ENCODE results near the gene IZUMO3. TPM values are rescaled to one million over a fixed set of nuclear protein-coding genes. Genes with fewer than 3 reads are reported as not detected.

IZUMO3 gene
- total and polyA plus RNA-seq, 2 of the 8 experiments (the other 6 are each of a cell fraction or from before 2014, with no cell fraction given) = not detected

DNA sequence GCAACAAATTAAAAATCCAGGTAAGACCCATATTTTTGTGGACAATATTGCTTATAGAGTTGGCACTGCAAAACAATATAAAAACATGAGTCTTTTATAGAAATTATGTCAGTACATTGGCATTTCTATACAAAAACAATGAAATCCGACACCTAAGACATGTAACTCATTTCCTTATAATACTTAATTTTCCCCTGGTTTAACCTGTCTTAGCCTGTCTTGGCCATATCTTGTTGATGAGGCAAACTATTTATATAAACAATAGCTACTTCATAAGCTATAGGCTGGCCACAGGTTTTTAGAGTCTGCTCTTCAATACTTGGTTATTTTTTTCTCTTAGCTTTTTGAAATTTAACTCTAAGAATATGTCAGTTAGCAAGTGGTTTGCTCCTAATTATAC, 44.7 kb upstream of the IZUMO3 start:
- Histone ChIP-seq H4K8ac (ENCODE audit: extremely low read depth, insufficient read depth, low read length) (no peak overlapping the region), H3K9ac (replicated peaks in 1 of 4; ENCODE audit: extremely low read depth in 1 of 4, low read depth in 3 of 4, low read length in 3 of 4) (no peak overlapping the region), H4K20me1 (replicated peaks in 1 of 2; ENCODE audit: control insufficient read depth in 1 of 2, insufficient read depth in 2 of 2, low read length in 2 of 2) (no peaks in the 10 kb centered on the region), H2BK5ac (ENCODE audit: low read depth, low read length) (no peak overlapping the region), H2AK5ac (ENCODE audit: low read depth, low read length) (no peak overlapping the region), H3K4ac (replicated peaks; ENCODE audit: insufficient read length, low read depth, low read length) (no peak overlapping the region), H3K4me3 (ENCODE audit: extremely low read depth in 1 of 4, insufficient read depth in 2 of 4, low read depth in 3 of 4, low read length in 4 of 4) (no peak overlapping the region), H3K79me2 (ENCODE audit: control insufficient read depth in 1 of 2, insufficient read depth in 2 of 2, low read length in 2 of 2) (no peaks in the 10 kb centered on the region), H3K23ac (ENCODE audit: insufficient read length) (no peak overlapping the region), H3K9me3 (ENCODE audit: insufficient read depth in 2 of 2, low read depth in 1 of 2, low read length in 1 of 2) (0 out of 4 replicates have a peak, but pooled peaks cover 0 to 3% of the 10 kb centered on the region in 2 experiments), H3K27ac (ENCODE audit: low read depth, low read length) (no peak overlapping the region), H3K56ac (replicated peaks; ENCODE audit: insufficient read length, low read depth, low read length) (no peak overlapping the region), H2BK120ac (replicated peaks; ENCODE audit: low read depth, low read length) (no peak overlapping the region), H3K36me3 (ENCODE audit: control insufficient read depth in 2 of 4, insufficient read depth in 4 of 4, low read length in 3 of 4) (no peaks in the 10 kb centered on the region), H3K14ac (ENCODE audit: insufficient read length) (no peak overlapping the region), H3K23me2 (ENCODE audit: low read depth, low read length) (no peaks in the 10 kb centered on the region), H4K5ac (ENCODE audit: insufficient read length, low read depth, low read length) (no peak overlapping the region), H3K79me1 (ENCODE audit: low read depth, low read length) (no peaks in the 10 kb centered on the region), H2BK12ac (ENCODE audit: low read depth, low read length) (no peak overlapping the region), H2BK20ac (ENCODE audit: low read length) (no peak overlapping the region), H3K18ac (ENCODE audit: extremely low read depth, low read length) (no peak overlapping the region), H3K4me1 (replicated peaks in 1 of 4; ENCODE audit: control insufficient read depth in 3 of 4, insufficient read depth in 4 of 4, low read length in 3 of 4) (peaks cover 0 to 2% (median 0%) of the 10 kb centered on the region in 4 experiments; a peak in 4 of 7 replicates), H3K4me2 (ENCODE audit: insufficient read depth in 1 of 2, low read depth in 2 of 2, low read length in 2 of 2) (no peak overlapping the region), H2AFZ (ENCODE audit: low read length) (no peak overlapping the region), H2BK15ac (ENCODE audit: low read length) (no peak overlapping the region), H3K27me3 (replicated peaks in 1 of 4; ENCODE audit: control insufficient read depth in 3 of 4, extremely low read depth in 1 of 4, insufficient read depth in 3 of 4, low read length in 3 of 4) (no peaks in the 10 kb centered on the region), H4K91ac (replicated peaks; ENCODE audit: insufficient read length, low read length) (no peak overlapping the region)
- WGBS, 2 experiments (ENCODE audit: extremely low coverage in 1 of 2, insufficient coverage in 1 of 2, insufficient read length in 1 of 2, insufficient replicate concordance in 2 of 2, low coverage in 1 of 2, low lambda C conversion rate in 2 of 2, missing lambda C conversion rate in 1 of 2) = 90% methylated on average over 1 of the region's 1 CpG; no CpG with 5 or more reads in 1 of the 2 experiments
- no peak for FAIRE-seq
- CTCF ChIA-PET (ENCODE audit: partially characterized antibody) = interaction anchor here (0.7 kb wide), 1 partner anchor 115 kb away, joined by 3 read pairs; no protein-coding TSS in a partner anchor
- POLR2A ChIA-PET (ENCODE audit: partially characterized antibody) = no interaction called here
- DNase-seq (ENCODE audit: low read depth in 1 of 2, low spot score in 2 of 2) = no peak
- TF ChIP-seq EZH2 (IDR thresholded peaks at IDR 0.05; ENCODE audit: low read depth, low read length, severe bottlenecking) = no peak
- no peak for TF ChIP-seq SP4 (IDR thresholded peaks at IDR 0.05; ENCODE audit: low read length)
- TF ChIP-seq CTBP2 (IDR thresholded peaks at IDR 0.05; ENCODE audit: borderline replicate concordance, insufficient read depth, insufficient read length, low read length) = no peak
- no peak for TF ChIP-seq RBBP5 (IDR thresholded peaks at IDR 0.05; ENCODE audit: borderline replicate concordance, low read depth, low read length)
